Esophagus squamous epithelium (tissue), 5 donors: ENCODE results near the gene TRAF2. TPM values are rescaled to one million over a fixed set of nuclear protein-coding genes. Genes with fewer than 3 reads are reported as not detected.

Experiments
- DNase-seq: peaks from one replicate; lab custom pipeline; 2025; lab: John Stamatoyannopoulos, UW
- H3K27ac ChIP-seq, 4 donors: fragments of 200-600 bp; sonication (generic); one replicate each; pipeline ENCODE4 v1.5.1; 2016 to 2019; ENCODE audit warnings: mild to moderate bottlenecking in 1 of 4
- H3K27me3 ChIP-seq, 4 donors: fragments of 200-600 bp; sonication (generic); 1 replicate in 3 of 4; 2 replicates in 1 of 4; pipeline versions ENCODE4 v1.5.1 to v1.6.0; 2017 to 2021; ENCODE audit warnings: antibody characterized with exemption in 1 of 4
- H3K36me3 ChIP-seq, 3 donors: fragments of 200-600 bp; sonication (generic); one replicate each; pipeline ENCODE4 v1.5.1; 2016 to 2019
- H3K4me1 ChIP-seq, 3 donors: fragments of 200-600 bp; sonication (generic); one replicate each; pipeline ENCODE4 v1.5.1; 2017 to 2019
- H3K4me3 ChIP-seq, 4 donors: fragments of 200-600 bp; sonication (generic); 1 replicate in 3 of 4; 2 replicates in 1 of 4; pipeline ENCODE4 v1.5.1; 2016 to 2019; ENCODE audit warnings: mild to moderate bottlenecking in 2 of 4, moderate library complexity in 1 of 4
- H3K9me3 ChIP-seq, 3 donors: fragments of 200-600 bp; sonication (generic); one replicate each; pipeline ENCODE4 v1.5.1; 2016 to 2019
- CTCF ChIP-seq, 6 experiments: fragments of 450-650 bp in 4 of 6; fragments of 200-600 bp in 2 of 6; sonication (generic) in 2 of 6; IDR thresholded peaks; one replicate each; pipeline ENCODE4 v1.5.1; 2016 to 2019; ENCODE audit warnings: antibody characterized with exemption in 6 of 6, mild to moderate bottlenecking in 4 of 6, moderate library complexity in 4 of 6
- POLR2A ChIP-seq, 4 donors: fragments of 450-650 bp; IDR thresholded peaks; one replicate each; pipeline ENCODE4 v1.6.1; 2017; ENCODE audit warnings: antibody characterized with exemption in 4 of 4, mild to moderate bottlenecking in 4 of 4, moderate library complexity in 3 of 4
- whole genome bisulfite sequencing, 2 donors: methylation state at CpG; one replicate each; pipeline ENCODE4 v1.1.5; 2018; 5-methylcytosine and 5-hydroxymethylcytosine counted together
- intact Hi-C: fragments of 100-400 bp; cut with DNase I; formaldehyde crosslinking; loops from one replicate; pipeline ENCODE4 v1.15.0; 2022
- total RNA-seq, 4 donors: library from RNA; depleted of rRNA; stranded (reverse); fragments of >200 nt; gene quantifications; one replicate each; pipeline ENCODE4 v1.1.0, GENCODE V29; 2016
- donor health status: DM: yes; HTN: yes; CAD: no.

Gene TRAF2
- total RNA-seq, 4 donors from 2014 or later = 8.0 to 20.9 (median 13.2) TPM

GRCh38 chr9:136903041-136903554, 16.8 kb downstream of the TRAF2 start:
- H3K4me3 ChIP-seq = peak overlapping the region in 1 of 4 donors; percentile 33
- peaks cover 30 to 60% (median 37%) of the 10 kb centered on the region in 3 donors for H3K4me1 ChIP-seq
- H3K27me3 ChIP-seq = no peaks in the 10 kb centered on the region
- no peaks in the 10 kb centered on the region for H3K9me3 ChIP-seq
- WGBS, 2 donors = 53 to 66% methylated on average over 12 of the region's 12 CpGs
- intact Hi-C loops = no loop called here
- H3K27ac ChIP-seq = peak overlapping the region; percentile 89 to 93 (median 92)
- H3K36me3 ChIP-seq = peaks cover 0 to 78% (median 14%) of the 10 kb centered on the region in 3 donors
- TF ChIP-seq POLR2A (IDR thresholded peaks at IDR 0.05) (no peak), CTCF (IDR thresholded peaks at IDR 0.05) (no peak)
- DNase-seq = no peak

GRCh38 chr9:136906266-136906665, 19.9 kb downstream of the TRAF2 start:
- Histone ChIP-seq H3K9me3 (no peaks in the 10 kb centered on the region), H3K27me3 (no peaks in the 10 kb centered on the region), H3K36me3 (peaks cover 0 to 81% (median 18%) of the 10 kb centered on the region in 3 donors), H3K27ac (no peak overlapping the region), H3K4me1 (peaks cover 19 to 28% (median 22%) of the 10 kb centered on the region in 3 donors), H3K4me3 (no peak overlapping the region)
- intact Hi-C loops = no loop called here
- WGBS, 2 donors = 71 to 86% methylated on average over 4 of the region's 4 CpGs
- no peak for DNase-seq
- TF ChIP-seq POLR2A (IDR thresholded peaks at IDR 0.05) (no peak), CTCF (IDR thresholded peaks at IDR 0.05) (no peak)

- Histone ChIP-seq H3K27ac (no peak overlapping the region), H3K27me3 (no peaks in the 10 kb centered on the region), H3K36me3 (peaks cover 0 to 89% (median 18%) of the 10 kb centered on the region in 3 donors), H3K4me1 (peaks cover 10 to 19% (median 12%) of the 10 kb centered on the region in 3 donors), H3K9me3 (no peaks in the 10 kb centered on the region), H3K4me3 (no peak overlapping the region)
- no peak for TF ChIP-seq CTCF (IDR thresholded peaks at IDR 0.05)
- no peak for TF ChIP-seq POLR2A (IDR thresholded peaks at IDR 0.05)
- intact Hi-C loops = no loop called here
- WGBS, 2 donors = 94 to 96% methylated on average over 10 to 19 of the region's 29 CpGs
- DNase-seq = no peak
These were observed 20.9 kb downstream of the TRAF2 start for GRCh38 chr9:136907011-136907914.

GRCh38 chr9:136910197-136910900, 24.0 kb downstream of the TRAF2 start:
- DNase-seq = no peak
- Histone ChIP-seq H3K4me1 (no peaks in the 10 kb centered on the region), H3K27me3 (no peaks in the 10 kb centered on the region), H3K27ac (no peak overlapping the region), H3K4me3 (no peak overlapping the region), H3K9me3 (no peaks in the 10 kb centered on the region), H3K36me3 (peaks cover 5 to 98% (median 24%) of the 10 kb centered on the region in 3 donors)
- intact Hi-C loops = no loop called here
- no peak for TF ChIP-seq CTCF (IDR thresholded peaks at IDR 0.05)
- TF ChIP-seq POLR2A (IDR thresholded peaks at IDR 0.05) = no peak
- WGBS, 2 donors = 89 to 91% methylated on average over 8 to 12 of the region's 12 CpGs
